Measurements from ENCODE around the gene ACSF2. TPM values are rescaled to one million over a fixed set of nuclear protein-coding genes. Genes with fewer than 3 reads are reported as not detected.
"Not testable (repeated sequence)": the region's sequence is repeated elsewhere in the genome, so short reads cannot be mapped to it uniquely, and the experiment has no call there.

Gene ACSF2
- total RNA-seq, 1 donor from 2014 or later = 2.0 TPM

DNA sequence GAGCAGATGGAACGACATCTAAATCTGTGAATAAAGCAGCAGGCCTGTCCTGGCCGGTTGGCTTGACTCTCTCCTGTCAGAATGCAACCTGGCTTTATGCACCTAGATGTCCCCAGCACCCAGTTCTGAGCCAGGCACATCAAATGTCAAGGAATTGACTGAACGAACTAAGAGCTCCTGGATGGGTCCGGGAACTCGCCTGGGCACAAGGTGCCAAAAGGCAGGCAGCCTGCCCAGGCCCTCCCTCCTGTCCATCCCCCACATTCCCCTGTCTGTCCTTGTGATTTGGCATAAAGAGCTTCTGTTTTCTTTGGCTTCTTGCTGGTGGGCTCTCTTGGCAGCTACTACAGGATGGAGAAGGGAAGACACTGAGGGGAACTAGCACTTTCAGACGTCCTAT is 48.5 kb downstream of the ACSF2 start:
- DNase-seq (ENCODE audit: low spot score in 2 of 2) = no peak

DNA sequence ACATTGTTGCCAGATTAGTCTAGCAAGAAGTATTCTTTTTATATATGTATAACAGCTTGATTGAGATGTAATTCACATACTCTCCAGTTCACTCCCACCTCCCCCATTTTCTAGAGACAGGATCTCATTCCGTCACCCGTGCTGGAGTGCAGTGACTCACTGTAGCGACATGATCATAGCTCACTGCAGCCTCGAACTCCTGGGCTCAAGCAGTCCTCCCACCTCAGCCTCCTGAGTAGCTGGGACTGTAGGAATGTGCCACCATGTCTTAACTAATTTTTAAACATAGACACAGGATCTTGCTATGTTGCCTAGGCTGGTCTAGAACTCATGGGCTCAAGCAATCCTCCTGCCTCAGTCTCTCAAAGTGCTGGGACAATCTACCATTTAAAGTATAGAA is 49.3 kb downstream of the ACSF2 start:
- no peak for FAIRE-seq
- no peak for DNase-seq (ENCODE audit: low spot score in 2 of 2)

More for the DNA sequence above, 48.5 kb downstream of the ACSF2 start:
- no peak for FAIRE-seq

DNA sequence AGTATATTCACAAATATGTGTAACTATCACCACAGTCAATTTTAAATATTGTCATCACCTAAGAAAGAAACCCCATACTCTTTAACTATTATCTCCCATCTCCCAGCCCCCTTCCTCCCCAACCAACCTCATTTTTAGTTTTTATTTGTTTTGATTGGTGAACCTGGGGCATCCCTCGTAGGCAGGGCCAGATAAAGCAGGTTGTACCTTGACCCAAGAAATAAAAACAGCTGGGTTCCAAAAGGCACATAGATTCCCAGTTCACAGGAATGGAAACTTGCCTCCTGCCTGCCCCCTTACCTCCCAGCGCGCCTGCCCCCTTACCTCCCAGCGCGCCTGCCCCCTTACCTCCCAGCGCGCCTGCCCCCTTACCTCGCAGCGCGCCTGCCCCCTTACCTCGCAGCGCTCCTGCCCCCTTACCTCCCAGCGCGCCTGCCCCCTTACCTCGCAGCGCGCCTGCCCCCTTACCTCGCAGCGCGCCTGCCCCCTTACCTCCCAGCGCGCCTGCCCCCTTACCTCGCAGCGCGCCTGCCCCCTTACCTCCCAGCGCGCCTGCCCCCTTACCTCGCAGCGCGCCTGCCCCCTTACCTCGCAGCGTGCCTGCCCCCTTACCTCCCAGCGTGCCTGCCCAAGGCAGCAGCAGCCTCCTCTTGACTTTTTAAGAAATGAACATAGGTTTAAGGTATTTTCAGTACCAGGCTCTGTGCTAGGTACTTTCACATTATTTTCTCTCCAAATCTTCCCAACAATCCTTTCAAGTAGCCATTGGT is 49.9 kb downstream of the ACSF2 start:
- FAIRE-seq; DNase-seq (ENCODE audit: low spot score in 2 of 2): not testable (repeated sequence)

DNA sequence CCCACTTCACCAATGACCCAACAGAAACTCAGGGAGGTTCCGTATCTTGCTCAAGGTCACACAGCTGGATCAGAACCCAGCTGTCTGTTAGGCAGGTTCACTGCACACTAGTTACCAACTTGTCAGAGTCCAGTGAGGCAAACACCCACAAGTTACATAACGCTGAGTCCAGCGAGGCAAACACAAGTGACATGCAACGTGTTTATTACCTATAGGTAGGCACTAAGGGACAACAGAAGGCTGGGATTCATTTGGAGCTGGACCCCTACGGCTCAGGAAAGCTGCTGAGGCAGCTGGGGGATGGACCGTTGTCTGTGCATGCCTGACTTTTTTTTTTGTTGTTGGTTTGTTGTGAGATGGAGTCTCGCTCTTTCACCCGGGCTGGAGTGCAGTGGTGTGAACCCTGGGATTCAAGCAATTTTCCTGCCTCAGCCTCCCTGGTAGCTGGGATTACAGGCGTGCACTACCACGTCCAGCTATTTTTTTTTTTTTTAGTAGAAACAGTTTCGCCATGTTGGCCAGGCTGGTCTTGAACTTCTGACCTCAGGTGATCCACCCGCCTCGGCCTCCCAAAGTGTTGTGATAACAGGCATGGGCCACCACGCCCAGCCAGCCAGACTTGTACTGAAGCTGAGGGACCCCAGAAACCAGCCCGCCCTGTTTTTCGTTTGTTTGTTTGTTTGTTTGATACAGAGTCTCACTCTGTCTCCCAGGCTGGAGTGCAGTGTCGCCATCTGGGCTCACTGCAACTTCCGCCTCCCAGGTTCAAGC is 50.7 kb downstream of the ACSF2 start:
- no peak for FAIRE-seq
- no peak for DNase-seq (ENCODE audit: low spot score in 2 of 2)

DNA sequence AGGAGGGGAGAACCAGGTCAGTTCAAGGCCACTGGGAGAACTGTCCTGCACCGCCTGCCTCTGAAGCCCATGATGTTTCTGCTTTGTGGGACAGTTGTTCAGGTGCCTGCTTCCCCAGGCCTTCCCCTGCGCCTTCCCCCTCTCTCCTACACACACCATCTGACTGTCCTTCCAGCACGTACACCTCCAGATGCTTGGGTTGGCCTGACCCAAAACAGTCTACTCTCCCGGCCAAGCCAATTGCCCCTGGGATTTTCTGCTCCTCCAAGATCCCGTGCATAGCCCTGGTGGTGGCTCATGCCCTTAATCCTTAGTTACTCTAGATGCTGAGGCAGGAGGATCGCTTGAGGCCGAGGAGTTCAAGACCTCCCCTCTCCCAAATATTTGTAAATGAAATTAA is 52.0 kb downstream of the ACSF2 start:
- no peak for DNase-seq (ENCODE audit: low spot score in 2 of 2)
- FAIRE-seq = no peak

DNA sequence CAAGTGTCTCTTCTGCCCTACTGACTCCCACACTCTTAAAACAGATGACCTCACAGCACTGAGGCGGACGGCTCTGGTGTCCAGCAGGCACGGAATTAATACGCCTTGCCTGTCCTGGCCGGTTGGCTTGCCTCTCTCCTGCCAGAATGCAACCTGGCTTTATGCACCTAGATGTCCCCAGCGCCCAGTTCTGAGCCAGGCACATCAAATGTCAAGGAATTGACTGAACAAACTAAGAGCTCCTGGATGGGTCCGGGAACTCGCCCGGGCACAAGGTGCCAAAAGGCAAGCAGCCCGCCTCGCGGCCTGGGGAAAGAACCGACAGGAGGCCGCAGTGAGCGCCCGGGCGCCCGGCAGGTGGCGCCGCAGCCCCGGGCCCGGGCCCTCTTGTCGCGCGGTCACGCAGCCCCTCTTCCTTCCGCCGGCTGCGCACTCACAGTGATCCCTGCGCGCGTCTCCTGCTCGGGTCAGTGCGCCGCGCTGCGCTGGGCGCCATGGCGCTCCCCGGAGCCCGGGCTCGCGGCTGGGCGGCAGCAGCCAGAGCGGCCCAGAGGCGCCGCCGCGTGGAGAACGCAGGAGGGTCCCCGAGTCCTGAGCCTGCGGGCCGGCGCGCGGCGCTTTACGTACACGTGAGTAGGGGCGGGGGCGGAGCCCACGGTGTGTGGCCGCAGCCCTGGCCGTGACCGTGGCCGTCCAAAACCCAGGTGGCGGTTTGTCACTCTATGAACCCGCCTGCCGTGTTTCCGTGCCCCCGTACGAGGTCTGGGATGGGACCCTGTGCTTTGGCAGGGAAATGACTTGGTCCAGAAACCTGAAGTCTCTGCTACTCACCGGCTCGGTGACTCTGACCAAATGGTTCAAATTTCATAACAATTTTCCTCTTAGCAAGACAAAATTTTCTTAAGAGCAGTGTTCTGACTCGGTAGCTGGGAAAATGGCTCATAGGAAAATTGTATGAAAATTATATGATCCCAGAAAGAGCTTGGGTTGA is 52.7 kb downstream of the ACSF2 start, which contains the start of gene RSAD1:
TSS of gene RSAD1 (plus strand) at position 470 of the 991 bp plus-strand sequence. CDS start at position 495, 25 bp downstream.
- FAIRE-seq (no peak), DNase-seq (ENCODE audit: low spot score in 2 of 2) (peak; percentile 85 to 86)

DNA sequence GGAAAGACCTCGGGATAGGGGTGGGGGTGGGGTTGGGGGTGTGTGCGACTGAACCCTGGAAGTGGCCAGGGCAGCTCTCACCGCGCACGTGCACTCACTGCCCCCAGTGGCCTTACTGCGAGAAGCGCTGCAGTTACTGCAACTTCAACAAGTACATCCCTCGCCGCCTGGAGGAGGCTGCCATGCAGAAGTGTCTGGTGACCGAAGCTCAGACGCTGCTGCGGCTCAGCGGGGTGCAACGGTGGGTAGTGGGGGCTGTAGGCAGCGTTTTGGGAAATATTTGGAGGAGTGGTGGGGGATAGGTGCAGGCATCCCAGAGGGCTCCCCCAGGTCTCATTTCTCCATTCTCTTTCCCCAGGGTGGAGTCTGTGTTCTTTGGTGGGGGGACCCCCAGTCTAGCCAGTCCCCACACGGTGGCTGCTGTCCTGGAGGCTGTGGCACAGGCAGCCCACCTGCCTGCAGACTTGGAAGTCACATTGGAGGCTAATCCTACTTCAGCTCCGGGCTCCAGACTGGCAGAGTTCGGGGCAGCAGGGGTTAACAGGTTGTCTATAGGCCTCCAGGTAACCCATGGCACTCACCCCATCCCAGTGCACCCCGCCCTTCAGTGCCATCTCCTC is 53.6 kb downstream of the ACSF2 start:
- FAIRE-seq (no peak), DNase-seq (ENCODE audit: low spot score in 2 of 2) (peak; percentile 60 to 65)

DNA sequence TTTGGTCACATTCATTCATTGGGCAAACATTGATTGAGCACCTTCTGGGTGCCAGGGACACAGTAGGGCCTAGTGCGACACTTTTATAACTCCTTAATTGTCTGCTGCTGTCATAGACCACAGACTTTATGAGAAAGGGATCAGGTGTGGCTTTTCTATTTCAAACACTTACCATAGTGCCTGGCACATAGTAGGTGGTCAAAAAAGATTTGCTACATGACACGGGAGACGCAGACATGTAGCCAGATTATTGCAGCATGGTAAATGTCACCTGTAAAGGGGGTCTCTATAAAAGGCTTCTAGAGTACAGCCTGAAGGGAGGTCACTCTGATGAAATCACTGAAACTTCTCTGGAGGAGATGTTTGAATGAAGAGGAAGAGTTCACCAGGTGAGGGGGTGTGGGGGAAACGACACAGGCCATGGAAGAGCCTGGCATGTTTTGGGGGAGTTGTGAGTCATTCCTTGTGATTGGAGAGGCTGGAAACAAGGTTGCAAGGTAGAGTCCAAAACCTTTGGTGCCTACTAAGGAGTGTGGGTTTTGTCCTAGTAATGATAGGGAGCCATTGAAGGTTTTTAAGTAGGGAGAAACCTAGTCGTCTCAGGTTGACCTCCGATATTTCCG is 54.2 kb downstream of the ACSF2 start:
- DNase-seq (ENCODE audit: low spot score in 2 of 2) (no peak), FAIRE-seq (no peak)

DNA sequence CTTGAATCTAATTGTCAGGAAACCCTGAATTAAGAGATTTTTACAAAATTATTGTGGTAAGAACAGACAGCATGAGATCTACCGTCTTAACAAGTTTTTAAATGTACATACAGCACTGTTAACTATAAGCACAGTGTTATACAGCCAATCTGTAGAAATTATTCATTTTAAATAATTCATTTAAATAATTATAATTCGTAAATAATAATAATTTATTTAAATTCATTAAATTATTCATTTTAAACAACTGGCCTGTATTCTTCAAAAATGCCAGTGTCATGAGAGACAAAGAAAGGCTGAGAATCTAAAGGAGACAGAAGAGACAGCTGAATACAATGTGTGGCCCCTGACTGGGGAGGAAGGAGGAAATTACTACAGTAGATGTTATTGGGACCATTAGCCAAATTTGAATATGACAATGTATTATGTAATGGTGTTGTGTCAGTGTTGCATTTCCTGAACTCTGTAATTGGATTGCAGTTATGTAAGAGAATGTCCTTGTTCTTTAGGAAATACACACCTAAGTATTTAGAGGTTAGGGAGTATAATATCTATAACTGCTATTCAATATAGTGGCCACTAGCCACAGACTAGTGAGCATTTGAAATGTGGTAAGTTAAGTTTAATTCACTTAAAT is 55.0 kb downstream of the ACSF2 start:
- FAIRE-seq = no peak

DNA sequence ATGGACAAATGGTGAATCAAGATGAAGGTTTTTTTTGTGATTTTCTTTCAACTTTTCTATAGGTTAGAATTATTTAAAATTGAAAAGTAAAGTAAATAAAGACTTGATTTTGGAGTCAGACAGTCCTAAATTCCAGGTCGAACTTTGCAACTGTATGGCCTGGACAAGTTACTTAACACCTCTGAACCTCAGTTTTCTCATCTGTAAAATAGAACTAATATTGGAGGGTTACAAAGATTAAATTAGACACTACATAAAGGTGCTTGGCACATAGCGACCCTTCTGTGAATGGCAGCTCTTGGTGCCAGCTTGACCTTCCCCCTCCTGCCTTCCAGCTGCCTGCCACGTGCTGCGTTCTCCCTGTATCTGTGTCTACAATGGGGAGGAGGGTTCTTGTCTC is 55.6 kb downstream of the ACSF2 start:
- DNase-seq (ENCODE audit: low spot score in 2 of 2) (no peak), FAIRE-seq (no peak)

More for the DNA sequence above, 55.0 kb downstream of the ACSF2 start:
- DNase-seq (ENCODE audit: low spot score in 2 of 2) = no peak

DNA sequence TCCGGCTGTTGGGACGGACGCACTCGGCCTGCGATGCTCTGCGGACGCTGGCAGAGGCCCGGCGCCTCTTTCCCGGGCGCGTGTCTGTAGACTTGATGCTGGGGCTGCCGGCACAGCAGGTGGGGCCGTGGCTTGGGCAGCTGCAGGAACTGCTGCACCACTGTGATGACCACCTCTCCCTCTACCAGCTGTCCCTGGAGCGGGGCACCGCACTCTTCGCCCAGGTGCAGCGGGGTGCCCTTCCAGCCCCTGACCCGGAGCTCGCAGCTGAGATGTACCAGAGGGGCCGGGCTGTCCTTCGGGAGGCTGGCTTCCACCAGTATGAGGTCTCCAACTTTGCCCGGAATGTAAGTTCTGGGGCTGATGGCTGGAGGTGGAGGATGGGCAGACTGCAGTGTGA is 56.1 kb downstream of the ACSF2 start:
- FAIRE-seq = no peak

DNA sequence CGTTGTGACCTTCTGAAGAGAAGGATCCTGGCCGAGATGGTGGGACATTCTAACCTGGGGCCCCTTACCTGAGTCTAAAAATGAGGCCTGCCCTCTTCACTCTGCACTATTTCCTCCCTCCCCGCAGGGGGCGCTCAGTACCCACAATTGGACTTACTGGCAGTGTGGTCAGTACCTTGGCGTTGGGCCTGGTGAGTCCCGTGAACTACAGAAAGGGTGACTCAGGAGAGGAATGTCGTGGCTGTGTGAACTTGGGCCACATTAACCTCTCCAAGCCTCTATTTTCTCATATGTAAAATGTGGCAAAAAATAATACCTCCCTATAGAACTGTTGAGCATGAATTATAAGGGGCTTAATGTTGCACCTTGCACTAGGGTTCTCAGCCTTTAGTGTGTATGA is 56.5 kb downstream of the ACSF2 start:
- peak; percentile 75 to 84 for DNase-seq (ENCODE audit: low spot score in 2 of 2)
- peak; percentile 8 for FAIRE-seq

More for the DNA sequence above, 56.1 kb downstream of the ACSF2 start:
- no peak for DNase-seq (ENCODE audit: low spot score in 2 of 2)

DNA sequence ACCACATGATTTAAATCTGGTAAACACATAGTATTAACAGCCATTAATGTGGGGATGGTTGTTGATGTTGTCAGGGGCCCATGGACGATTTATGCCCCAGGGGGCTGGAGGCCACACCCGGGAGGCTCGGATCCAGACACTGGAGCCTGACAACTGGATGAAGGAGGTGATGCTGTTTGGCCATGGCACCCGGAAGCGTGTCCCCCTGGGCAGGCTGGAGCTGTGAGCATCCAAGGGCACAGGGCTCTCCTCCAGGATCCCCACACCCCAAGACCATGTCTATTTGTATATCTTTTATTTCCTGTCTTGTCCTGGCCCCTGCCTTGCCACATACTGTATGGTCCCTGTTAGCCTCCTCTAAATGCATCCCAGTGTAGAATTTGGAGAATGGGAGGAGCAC is 57.2 kb downstream of the ACSF2 start:
- FAIRE-seq (no peak), DNase-seq (ENCODE audit: low spot score in 2 of 2) (no peak)

DNA sequence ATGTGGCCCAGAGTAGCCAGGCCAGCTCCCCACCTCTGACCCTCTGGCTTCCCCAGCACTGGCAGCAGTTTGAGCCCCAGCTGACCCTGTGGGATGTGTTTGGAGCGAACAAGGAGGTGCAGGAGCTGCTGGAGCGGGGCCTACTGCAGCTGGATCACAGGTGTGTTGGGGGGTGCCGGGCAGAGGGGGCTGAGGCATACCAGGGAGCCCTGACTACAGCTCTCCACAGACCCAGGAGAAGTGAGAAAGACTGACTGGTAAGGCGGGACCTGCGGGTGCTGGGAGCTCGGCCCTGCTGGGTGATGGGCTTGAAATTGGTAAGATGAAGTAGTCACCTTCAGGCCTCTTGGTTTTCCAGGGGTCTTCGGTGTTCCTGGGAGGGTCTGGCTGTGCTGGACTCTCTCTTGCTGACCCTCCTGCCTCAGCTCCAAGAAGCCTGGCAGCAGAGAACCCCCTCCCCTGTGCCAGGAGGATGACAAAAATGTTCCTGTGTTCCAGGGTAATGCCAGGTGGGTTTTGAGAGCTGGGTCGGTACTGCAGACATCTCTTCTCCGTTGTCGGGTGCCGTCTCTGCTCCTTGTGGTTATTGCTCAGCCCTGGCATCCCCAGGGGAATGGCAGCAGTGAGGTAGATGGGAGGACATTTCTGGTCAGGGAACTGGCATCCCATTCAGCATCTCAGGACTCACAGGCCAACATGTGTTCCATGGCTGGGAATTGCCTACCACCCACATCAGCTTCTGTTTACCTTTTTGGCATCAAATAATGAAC is 58.6 kb downstream of the ACSF2 start:
- no peak for FAIRE-seq

DNA sequence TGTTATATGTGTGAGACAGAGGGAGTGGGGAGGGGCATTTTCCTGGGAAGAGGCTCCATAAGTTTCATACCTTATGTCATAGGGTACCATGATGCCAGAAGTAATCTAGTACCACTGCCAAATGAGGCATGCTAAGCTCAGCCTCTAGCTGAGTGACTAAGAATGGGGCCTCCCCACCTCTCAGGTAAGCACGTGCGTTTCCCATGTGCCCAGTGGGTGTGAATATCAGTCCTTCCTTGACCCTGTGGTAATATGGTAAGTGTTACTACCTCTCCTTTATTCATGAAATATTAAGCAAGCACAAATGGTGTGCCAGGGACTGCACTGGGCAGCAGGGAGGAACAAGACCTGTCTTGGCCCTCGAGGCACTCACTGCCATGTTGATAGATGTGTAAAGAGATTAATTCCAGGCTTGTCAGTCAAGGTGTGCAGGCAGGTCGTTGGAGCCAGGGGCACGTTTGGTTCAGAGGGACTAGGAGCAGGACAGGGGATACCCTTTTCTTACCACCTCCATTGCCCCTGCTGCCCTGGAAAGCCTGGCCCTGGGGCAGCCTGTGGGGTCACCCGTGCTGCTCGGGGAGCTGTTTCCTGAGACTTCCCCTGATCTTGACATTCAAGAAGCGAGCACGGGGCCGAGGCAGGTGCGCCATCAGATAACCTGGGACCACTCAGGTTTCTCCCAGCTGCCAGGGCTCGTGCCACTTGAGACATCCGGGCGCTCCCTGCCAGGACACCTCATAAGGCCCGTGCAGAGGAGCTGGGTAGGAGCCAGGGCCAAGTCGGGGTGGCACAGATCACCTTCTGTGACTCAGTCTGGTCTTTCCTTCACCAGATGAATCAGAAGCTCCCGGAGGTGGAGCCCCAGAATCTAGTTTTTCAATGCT is 61.4 kb downstream of the ACSF2 start:
- no peak for FAIRE-seq
- DNase-seq (ENCODE audit: low spot score in 2 of 2) = no peak

More for the DNA sequence above, 58.6 kb downstream of the ACSF2 start:
- no peak for DNase-seq (ENCODE audit: low spot score in 2 of 2)

DNA sequence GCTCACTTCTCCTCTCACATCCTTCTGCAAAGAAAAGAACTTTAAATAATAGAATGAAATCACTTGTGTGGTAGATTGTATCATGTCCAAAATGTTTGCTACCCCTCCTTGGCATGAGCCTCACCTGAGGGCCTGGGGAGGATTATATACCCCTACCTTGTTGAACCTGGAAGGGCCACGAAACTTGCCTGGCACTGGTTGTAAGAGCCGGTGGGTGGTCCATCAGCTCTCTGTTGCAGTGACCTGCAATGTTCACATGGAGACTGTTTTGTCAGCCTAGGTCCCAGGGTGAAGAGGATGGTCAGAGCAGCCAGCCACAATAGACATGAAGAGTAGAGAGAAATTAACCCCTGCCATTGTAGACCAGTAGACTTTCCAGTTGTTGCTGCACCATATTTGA is 62.9 kb downstream of the ACSF2 start:
- FAIRE-seq = no peak

DNA sequence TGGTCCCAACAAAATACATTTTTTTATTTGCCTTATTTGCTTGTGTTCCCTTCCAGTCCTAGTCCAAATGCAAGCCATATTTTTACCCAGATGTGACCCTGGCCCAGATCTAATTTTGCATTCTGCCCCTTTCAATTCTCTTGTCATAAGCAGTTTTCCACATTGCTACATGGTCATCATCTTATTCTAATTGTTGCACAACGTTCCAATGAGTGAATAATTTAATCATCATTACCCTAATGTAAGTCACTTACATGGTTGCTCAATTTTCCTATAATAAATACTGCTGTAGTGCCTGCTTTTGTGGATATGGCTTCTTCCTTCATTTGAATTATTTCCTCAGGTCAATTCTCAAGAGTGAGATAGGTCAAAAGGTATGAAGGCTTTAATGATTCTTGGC is 65.5 kb downstream of the ACSF2 start:
- no peak for FAIRE-seq

More for the DNA sequence above, 62.9 kb downstream of the ACSF2 start:
- DNase-seq (ENCODE audit: low spot score in 2 of 2) = no peak

More for the DNA sequence above, 65.5 kb downstream of the ACSF2 start:
- no peak for DNase-seq (ENCODE audit: low spot score in 2 of 2)
